ENCODE measurements around the gene HCFC1. TPM values are rescaled to one million over a fixed set of nuclear protein-coding genes. Genes with fewer than 3 reads are reported as not detected.

Gene HCFC1
- polyA plus RNA-seq, 1 of the 3 experiments (the other 2 are of a cell fraction), result 9.5 TPM

DNA sequence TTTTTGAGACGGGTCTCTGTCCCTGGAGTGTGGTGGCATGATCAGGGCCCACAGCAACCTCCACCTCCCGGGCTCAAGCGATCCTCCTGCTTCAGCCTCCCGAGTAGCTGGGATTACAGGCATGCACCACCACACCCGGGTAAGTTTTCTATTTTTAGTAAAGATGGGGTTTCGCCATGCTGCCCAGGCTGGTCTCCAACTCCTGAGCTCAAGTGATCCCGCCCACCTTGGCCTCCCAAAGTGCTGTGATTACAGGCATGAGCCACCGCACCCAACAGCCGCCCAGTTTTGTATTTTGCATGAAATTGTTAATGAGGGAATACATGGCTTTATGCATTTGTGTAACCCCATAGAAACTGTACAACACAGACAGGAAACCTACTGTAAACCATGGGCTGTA is 42.8 kb downstream of the HCFC1 start (continued):
- no peak for TF ChIP-seq GABPA (IDR thresholded peaks at IDR 0.05; ENCODE audit: low read depth)

GRCh38 chrX:153927922-153928760 is 43.5 kb downstream of the HCFC1 start:
- no peaks in the 10 kb centered on the region for H3K9me3 ChIP-seq
- H3K4me2 ChIP-seq, result peak overlapping the region; percentile 99
- peak overlapping the region; percentile 99 for H3K9ac ChIP-seq
- H4K20me1 ChIP-seq (ENCODE audit: insufficient read depth), result peaks cover 21% of the 10 kb centered on the region
- H3K27ac ChIP-seq (ENCODE audit: low read depth in 2 of 2, low read length in 1 of 2), result peak overlapping the region; percentile 97
- ChIA-PET CTCF (interaction anchor here (1.4 to 16.7 kb wide), 5 partner anchors 11 to 165 kb away, joined by 3 to 271 read pairs (median 16); partner anchors contain the start of genes PLXNB3 and RENBP), POLR2A (interaction anchor here (0.9 to 1.7 kb wide), 9 partner anchors 11 to 55 kb away, joined by 3 to 9 read pairs (median 4); partner anchors contain the start of gene RENBP)
- peaks cover 5% of the 10 kb centered on the region; the same call in 1 of the 2 replicates for H3K27me3 ChIP-seq (ENCODE audit: insufficient read depth)
- H3K9me2 ChIP-seq, result no peaks in the 10 kb centered on the region
- DNase-seq, result peak; percentile 97
- H3F3A ChIP-seq (replicated peaks; ENCODE audit: insufficient read depth), result peaks cover 19% of the 10 kb centered on the region
- H2AFZ ChIP-seq (ENCODE audit: low read depth), result peak overlapping the region; percentile 70
- peaks cover under 1 to 50% of the 10 kb centered on the region in 2 experiments; a peak in 1 of 4 replicates for H3K4me1 ChIP-seq (ENCODE audit: control insufficient read depth in 1 of 2, insufficient read depth in 2 of 2, low read depth in 1 of 2, low read length in 1 of 2)
- H3K4me3 ChIP-seq (ENCODE audit: low read depth in 2 of 2, low read length in 1 of 2), result peak overlapping the region; percentile 71 to 94
- H3K79me2 ChIP-seq (ENCODE audit: insufficient read depth), result peaks cover 18% of the 10 kb centered on the region
- peaks cover 10 to 34% of the 10 kb centered on the region in 2 experiments for H3K36me3 ChIP-seq (replicated peaks in 1 of 2; ENCODE audit: control insufficient read depth in 1 of 2, insufficient read depth in 2 of 2, low read length in 1 of 2)
- 4% methylated on average over 34 of the region's 76 CpGs for WGBS (ENCODE audit: low lambda C conversion rate)
- TF ChIP-seq TEAD4 (IDR thresholded peaks at IDR 0.05; ENCODE audit: borderline replicate concordance, insufficient read depth), result no peak
- no peak for TF ChIP-seq EZH2phosphoT487 (IDR thresholded peaks at IDR 0.05; ENCODE audit: borderline replicate concordance, low read depth)
- TF ChIP-seq, protein P1, sequence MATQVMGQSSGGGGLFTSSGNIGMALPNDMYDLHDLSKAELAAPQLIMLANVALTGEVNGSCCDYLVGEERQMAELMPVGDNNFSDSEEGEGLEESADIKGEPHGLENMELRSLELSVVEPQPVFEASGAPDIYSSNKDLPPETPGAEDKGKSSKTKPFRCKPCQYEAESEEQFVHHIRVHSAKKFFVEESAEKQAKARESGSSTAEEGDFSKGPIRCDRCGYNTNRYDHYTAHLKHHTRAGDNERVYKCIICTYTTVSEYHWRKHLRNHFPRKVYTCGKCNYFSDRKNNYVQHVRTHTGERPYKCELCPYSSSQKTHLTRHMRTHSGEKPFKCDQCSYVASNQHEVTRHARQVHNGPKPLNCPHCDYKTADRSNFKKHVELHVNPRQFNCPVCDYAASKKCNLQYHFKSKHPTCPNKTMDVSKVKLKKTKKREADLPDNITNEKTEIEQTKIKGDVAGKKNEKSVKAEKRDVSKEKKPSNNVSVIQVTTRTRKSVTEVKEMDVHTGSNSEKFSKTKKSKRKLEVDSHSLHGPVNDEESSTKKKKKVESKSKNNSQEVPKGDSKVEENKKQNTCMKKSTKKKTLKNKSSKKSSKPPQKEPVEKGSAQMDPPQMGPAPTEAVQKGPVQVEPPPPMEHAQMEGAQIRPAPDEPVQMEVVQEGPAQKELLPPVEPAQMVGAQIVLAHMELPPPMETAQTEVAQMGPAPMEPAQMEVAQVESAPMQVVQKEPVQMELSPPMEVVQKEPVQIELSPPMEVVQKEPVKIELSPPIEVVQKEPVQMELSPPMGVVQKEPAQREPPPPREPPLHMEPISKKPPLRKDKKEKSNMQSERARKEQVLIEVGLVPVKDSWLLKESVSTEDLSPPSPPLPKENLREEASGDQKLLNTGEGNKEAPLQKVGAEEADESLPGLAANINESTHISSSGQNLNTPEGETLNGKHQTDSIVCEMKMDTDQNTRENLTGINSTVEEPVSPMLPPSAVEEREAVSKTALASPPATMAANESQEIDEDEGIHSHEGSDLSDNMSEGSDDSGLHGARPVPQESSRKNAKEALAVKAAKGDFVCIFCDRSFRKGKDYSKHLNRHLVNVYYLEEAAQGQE (IDR thresholded peaks at IDR 0.05; ENCODE audit: low read depth, low read length), result no peak
- TF ChIP-seq MXI1 (IDR thresholded peaks at IDR 0.05; ENCODE audit: low read depth, low read length), result peak; percentile 72
- peak; percentile 64 for TF ChIP-seq POLR2AphosphoS5 (IDR thresholded peaks at IDR 0.05; ENCODE audit: low read depth, low read length)
- TF ChIP-seq JUND (IDR thresholded peaks at IDR 0.05), result no peak
- TF ChIP-seq SMC3 (IDR thresholded peaks at IDR 0.05; ENCODE audit: low read depth, low read length), result peak; percentile 1; the same call in 1 of the 2 replicates
- TF ChIP-seq NRF1 (IDR thresholded peaks at IDR 0.05; ENCODE audit: low read depth, low read length), result peak; percentile 73
- no peak; the same call in 1 of the 2 replicates for TF ChIP-seq RAD21 (IDR thresholded peaks at IDR 0.05; ENCODE audit: low read length)
- TF ChIP-seq EP300 (IDR thresholded peaks at IDR 0.05; ENCODE audit: borderline replicate concordance in 1 of 2, low read depth in 1 of 2, low read length in 1 of 2), result 0 out of 4 replicates have a peak, but pooled peaks of 1 of the 2 experiments have one; percentile 29
- peak; percentile 70; the same call in 1 of the 2 replicates for TF ChIP-seq ZBTB33 (IDR thresholded peaks at IDR 0.05; ENCODE audit: borderline replicate concordance, low read depth)
- TF ChIP-seq RXRA (IDR thresholded peaks at IDR 0.05; ENCODE audit: borderline replicate concordance, low read depth), result no peak
- TF ChIP-seq CHD2 (IDR thresholded peaks at IDR 0.05; ENCODE audit: low read length, partially characterized antibody), result peak; percentile 79
- TF ChIP-seq YY1 (IDR thresholded peaks at IDR 0.05; ENCODE audit: low read depth), result no peak; the same call in 1 of the 2 replicates
- no peak for TF ChIP-seq RCOR1 (IDR thresholded peaks at IDR 0.05; ENCODE audit: low read length)
- TF ChIP-seq, protein P2, sequence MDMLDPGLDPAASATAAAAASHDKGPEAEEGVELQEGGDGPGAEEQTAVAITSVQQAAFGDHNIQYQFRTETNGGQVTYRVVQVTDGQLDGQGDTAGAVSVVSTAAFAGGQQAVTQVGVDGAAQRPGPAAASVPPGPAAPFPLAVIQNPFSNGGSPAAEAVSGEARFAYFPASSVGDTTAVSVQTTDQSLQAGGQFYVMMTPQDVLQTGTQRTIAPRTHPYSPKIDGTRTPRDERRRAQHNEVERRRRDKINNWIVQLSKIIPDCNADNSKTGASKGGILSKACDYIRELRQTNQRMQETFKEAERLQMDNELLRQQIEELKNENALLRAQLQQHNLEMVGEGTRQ (IDR thresholded peaks at IDR 0.05; ENCODE audit: borderline replicate concordance, low read depth, low read length), result peak; percentile 70
- TF ChIP-seq CTCF (IDR thresholded peaks at IDR 0.05), result peak; percentile 46
- TF ChIP-seq ELF1 (IDR thresholded peaks at IDR 0.05), result peak; percentile 82
- TF ChIP-seq SIN3A (IDR thresholded peaks at IDR 0.05; ENCODE audit: borderline replicate concordance, low read depth, low read length), result no peak; the same call in 1 of the 2 replicates
- TF ChIP-seq FOXJ3 (CRISPR knock-in tag; IDR thresholded peaks at IDR 0.05), result peak; percentile 62; the same call in 1 of the 2 replicates
